Stimulated activated CD4-positive, alpha-beta T cell treated with anti-CD3 and anti-CD28 coated beads, Interleukin-15, amount 100 ng/mL, for 24 hours (primary cell): ENCODE measurements around the gene PCK2.

Source experiments
- DNase-seq: peaks from one replicate; pipeline ENCODE4 v3.0.0-alpha.2; 2020

PCK2 gene

DNA sequence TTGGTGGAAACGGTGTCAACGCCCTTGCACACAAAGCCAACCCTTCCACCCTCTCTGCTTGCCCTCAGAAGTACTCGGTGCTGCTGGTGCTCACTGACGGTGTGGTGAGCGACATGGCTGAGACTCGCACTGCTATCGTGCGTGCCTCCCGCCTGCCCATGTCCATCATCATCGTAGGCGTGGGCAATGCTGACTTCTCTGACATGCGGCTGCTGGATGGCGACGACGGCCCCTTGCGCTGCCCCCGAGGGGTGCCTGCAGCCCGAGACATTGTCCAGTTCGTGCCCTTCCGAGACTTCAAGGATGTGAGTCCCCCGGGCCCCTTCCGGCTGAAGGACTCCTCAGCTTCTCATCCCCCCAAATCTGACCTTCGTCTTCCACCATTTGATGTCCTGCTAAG, 17.0 kb upstream of the PCK2 start:
- no peak for DNase-seq

- no peak for DNase-seq
These were observed 16.0 kb upstream of the PCK2 start for GRCh38 chr14:24078146-24078545.

GRCh38 chr14:24079491-24080141, 14.5 kb upstream of the PCK2 start:
- no peak for DNase-seq

- no peak for DNase-seq
These were observed 14.0 kb upstream of the PCK2 start for GRCh38 chr14:24080142-24080530.

- DNase-seq: peak; percentile 86
These were observed 13.0 kb upstream of the PCK2 start for GRCh38 chr14:24080888-24081738.

GRCh38 chr14:24081739-24082211, 12.3 kb upstream of the PCK2 start:
- no peak for DNase-seq

DNA sequence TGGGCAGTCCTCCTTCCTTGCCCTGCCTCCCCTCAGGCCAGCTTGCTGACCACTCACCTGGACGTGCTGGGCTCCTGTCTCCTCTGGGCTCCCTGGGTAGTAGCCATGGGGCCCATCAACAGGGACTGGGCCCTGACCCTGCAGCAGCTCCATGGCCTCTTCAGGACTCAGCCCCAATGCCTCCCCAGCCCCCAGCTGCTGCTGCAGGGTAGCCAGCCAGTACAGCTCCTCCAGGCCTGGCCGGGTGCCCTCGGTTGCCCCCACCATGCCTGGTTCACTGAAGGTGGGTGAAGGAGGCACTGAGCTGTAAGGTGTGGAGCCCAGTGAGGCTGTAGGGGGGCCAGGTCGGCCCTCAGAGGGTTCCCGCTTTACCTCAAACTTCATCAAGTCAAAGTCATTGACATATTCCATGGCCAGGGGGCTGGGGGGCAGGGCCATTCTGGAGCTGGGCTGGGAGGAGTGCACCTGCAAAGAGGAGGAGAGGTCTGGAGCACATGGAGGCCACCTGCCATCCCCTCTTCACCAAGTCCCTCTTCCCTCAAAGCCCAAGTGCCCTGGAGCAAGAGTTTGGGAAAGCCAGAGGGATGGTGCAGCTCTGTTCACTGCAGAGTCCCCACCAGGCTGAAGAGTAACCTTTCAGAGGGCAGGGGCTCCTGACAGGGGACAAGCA, 11.6 kb upstream of the PCK2 start:
- DNase-seq: no peak

DNA sequence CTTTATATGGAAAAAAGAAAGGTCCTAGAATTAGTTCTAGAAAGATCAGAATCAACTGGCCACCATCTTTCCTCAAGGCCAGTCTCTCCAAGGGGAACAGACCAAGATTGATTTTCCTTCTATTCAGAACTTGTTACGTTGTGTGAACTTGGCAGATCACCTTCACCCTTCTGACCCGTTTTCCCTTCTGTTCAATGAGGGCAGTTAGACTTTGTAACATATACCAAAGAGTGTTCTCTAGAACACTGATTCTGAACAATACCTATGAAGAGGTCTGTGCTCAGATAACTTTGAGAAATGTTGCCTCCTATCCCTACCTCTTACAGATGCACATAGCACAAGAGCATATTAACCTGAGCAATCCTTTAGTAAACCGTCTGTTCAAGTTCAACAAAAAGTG, 10.6 kb upstream of the PCK2 start:
- DNase-seq: no peak

GRCh38 chr14:24084440-24084839, 9.7 kb upstream of the PCK2 start:
- no peak for DNase-seq

GRCh38 chr14:24085215-24085614, 8.9 kb upstream of the PCK2 start:
- no peak for DNase-seq

- DNase-seq: no peak
These were observed 7.7 kb upstream of the PCK2 start for GRCh38 chr14:24086193-24086955.

GRCh38 chr14:24087004-24087403, 7.1 kb upstream of the PCK2 start:
- DNase-seq: no peak

DNA sequence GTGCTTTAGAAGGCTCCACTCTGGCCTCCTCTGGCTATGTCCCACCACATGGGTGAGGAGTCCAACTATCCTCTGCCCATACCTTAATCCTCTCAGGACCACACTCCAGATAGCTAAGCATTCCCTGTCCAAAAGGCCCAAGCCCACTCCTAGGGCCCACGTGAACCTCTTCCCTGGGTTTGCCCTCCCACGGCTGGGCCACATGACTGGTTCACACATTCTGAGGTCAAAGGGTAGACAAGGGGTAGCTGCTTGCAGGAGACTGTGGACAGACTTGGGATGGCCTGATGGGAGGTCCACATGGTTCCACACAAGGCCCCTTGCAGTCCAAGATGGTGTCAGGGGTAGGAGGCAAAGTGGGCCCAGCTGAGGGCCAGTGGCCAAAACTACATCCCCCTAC, 6.0 kb upstream of the PCK2 start:
- no peak for DNase-seq

DNA sequence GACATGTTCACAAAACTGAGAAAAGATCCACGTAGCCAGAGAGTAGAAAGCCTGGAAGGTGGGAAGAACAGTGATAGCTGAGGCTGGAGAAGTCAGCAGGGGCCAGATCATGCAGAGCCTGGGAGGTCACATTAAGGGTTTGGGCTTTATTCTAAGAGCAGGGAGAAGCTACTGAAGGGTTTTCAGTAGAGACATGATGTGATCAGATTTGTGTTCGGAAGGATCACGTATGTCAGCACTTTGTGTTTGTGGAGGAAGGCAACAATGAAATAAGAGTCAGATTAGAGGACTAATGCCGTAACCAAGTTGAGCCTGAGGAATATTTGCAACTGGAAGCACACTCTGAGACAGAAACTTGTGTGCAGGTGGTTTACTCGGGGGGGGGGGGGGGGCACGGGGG, 4.2 kb upstream of the PCK2 start:
- no peak for DNase-seq

DNA sequence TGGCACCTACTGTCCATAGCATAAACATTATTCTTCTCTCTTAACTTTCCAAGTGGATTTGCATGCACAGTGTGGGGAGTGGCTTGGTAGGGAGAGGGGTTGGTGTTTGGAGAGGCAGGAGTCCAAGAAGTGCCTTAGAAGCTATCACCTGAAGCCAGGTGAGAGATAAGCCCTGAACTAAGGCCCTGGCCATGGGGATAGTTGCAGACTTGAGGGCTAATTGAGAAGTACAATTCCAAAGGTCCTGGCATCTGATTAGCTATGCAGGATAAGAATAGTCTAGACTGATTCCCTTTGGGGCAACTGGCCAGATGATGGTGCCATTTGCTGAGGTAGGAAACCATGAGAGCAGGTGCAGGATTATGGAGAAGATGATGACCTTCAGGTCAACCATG, 2.0 kb upstream of the PCK2 start:
- no peak for DNase-seq

DNA sequence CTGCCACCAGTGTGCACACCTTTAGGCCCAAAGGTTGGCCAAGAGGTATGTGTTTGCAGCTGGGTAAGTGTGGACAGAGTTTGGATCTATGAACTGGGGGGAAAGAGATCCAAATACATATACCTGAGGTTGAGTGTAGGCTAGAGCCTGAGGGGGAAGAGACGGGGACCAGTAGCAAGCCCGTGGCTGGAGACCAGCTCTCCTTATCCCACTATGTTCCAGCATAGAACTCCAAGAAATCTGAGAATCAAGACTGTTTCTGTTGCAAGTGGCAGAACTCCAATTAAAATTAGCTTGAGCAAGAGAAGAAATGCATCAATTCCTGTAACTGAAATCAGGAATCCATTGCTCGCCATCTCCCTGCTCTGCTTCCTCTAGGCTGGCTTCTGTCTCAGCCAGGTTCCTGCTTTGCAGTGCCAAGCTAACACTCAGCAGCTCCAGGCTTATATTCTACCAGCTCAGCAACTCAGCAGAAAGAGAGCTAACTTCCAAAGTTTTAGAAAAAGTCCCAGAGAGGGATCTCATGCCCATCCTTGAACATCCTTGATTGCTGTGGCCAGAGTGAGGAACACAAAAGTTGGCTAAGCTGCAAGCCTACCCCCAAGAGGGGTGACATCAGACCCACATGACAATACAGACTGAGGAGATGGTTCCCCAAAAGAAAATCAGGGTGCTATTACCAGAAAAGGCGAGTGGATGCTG, 1.5 kb upstream of the PCK2 start:
- no peak for DNase-seq

DNA sequence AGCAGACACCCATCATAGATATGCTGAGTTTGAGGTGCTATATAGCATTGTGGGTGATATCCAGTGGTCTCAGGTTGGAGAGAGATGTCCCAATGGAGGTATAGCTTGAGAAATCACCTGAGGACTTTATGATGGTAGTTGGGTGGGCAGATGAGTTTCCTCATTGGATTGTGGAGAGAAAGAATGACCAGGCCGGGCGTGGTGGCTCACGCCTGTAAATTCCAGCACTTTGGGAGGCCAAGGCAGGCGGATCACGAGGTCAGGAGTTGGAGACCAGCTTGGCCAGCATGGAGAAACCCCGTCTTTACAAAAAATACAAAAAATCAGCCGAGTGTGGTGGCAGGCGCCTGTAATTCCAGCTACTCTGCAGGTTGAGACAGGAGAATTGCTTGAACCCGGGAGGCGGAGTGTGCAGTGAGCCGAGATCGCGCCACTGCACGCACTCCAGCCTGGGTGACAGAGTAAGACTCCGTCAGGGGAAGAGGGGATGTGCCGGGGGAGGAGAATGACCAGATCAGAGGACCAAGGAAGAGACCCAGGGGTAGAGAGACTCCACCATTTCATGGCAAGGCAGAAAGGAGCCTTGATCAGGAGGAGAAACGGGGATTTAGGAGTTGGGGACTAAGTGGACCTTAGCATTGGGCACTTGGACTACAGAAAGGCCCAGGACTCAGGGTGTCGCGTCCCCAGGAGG, 757 bp upstream of the PCK2 start:
- no peak for DNase-seq

DNA sequence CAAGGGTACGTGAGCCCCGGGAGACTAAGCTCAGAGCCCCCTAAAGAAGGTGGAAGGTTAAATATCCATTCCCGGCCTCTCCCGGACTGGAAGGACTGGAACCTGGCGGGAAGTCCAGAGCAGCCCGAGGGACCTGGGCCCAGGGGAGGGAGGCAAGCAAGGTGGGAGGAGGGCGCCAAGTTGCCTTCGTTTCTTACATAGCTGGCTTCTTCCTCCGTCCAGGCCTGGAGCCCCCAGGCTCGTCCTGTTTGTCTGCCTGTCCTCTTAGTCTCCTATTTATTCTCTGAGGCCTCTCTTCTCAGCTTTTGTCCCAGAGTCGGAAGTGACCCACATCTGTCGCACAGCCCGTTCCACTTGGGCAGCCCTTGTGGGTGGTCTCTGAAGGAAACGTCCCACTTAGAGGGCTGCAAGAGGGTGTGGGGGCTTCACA, 745 bp downstream of the PCK2 start:
- DNase-seq: peak; percentile 14

DNA sequence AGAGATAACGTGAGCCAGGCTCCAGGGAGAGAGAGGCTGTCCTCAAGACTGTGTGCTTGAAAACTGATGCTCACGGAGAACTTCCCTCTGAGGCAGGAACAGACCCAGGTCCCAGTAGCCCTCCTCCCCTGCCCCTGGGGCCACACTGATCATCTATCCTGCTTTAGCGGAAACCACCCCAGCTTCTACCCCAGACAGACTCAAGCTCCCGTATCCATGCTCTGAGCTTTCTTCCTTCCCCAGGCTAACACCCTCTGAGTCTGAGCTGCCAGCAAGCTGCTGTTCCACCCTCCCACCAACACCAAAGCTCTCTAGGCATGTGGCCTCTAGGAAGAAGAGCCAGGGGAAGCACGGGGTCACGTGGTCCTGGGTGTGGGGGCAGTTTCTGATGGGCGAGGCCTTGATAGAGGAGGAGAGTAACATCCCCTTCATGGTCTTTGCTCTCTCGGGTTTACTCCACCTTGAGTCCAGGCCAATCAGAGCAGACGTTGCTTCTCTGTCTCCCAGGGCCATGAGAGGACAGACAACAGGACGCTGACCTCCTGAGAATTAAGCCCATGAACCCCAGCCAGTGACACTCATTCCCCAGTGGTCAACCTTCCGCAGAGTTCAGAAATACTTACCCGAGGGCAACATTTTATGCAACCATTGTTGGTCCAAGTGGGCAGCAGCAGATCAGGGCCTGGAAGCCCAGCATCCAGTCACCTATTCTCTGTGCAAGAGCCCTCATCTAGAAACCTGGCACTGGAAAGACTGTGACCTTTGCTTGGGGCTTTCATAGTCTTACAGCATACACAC, 1.4 kb downstream of the PCK2 start:
- peak; percentile 81 for DNase-seq

DNA sequence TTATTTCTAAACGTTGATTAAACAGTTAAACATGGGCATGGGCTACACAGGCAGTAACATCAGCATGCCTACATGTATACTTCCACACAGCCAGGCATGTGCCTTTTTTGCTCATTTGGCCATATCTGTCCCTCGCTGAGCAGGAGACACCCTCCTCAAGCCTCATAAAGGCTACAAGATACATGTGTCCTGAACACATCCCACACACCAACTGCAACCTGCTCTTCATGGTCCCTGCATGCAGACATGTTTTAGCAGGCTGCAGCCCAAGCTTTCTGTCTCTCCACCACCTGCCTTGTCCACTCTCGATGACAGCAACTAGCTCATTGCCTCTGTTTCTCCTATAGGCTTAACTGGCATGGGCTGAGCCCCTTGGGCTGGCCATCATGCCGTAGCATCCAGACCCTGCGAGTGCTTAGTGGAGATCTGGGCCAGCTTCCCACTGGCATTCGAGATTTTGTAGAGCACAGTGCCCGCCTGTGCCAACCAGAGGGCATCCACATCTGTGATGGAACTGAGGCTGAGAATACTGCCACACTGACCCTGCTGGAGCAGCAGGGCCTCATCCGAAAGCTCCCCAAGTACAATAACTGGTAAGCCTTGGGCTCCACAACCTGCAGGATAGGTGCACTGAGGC, 2.6 kb downstream of the PCK2 start:
- DNase-seq: no peak
